Posterior vena cava (tissue), 2 donors: ENCODE measurements around the gene TFCP2L1. TPM values are rescaled to one million over a fixed set of nuclear protein-coding genes. Genes with fewer than 3 reads are reported as not detected.

Source experiments
- total RNA-seq, 2 donors: library from RNA; stranded (reverse); fragmentation: NEBNext Ultra II Directional; extraction: Animal tissue kit (Norgen Biotek cat#: 25700); gene quantifications; one replicate each; pipeline ENCODE4 v1.2.1, GENCODE V29; 2021
- donor health status: DM: yes; HTN: yes; CAD: no.
- donor health status: DM: yes; HTN: yes; CAD: no.

Gene TFCP2L1
- total RNA-seq, 2 donors from 2014 or later: 0.29 to 2.3 TPM

Other genes with a start within 250 kb of the TFCP2L1 start
- gene RNU4ATAC, start 245.7 kb upstream of the TFCP2L1 start, total RNA-seq: not detected